ENCODE measurements around the gene RHOA. TPM values are rescaled to one million over a fixed set of nuclear protein-coding genes. Genes with fewer than 3 reads are reported as not detected.

RHOA gene
- total and polyA plus RNA-seq, 2 of the 13 experiments (the other 11 are each of a cell fraction or from before 2014, with no cell fraction given) = 131 to 177 TPM

GRCh38 chr3:49411968-49412631 lies at the start of gene RHOA, which contains the start of gene TCTA (continued):
- TF ChIP-seq SNAPC4 (CRISPR knock-in tag; IDR thresholded peaks at IDR 0.05) (peak; percentile 92), ZNF800 (CRISPR knock-in tag; IDR thresholded peaks at IDR 0.05) (no peak), ZNF275 (CRISPR knock-in tag; IDR thresholded peaks at IDR 0.05; ENCODE audit: borderline replicate concordance) (no peak; the same call in 1 of the 2 replicates), SAP130 (CRISPR knock-in tag; IDR thresholded peaks at IDR 0.05; ENCODE audit: low read depth) (peak; percentile 97), ZNF782 (CRISPR knock-in tag; IDR thresholded peaks at IDR 0.05; ENCODE audit: borderline replicate concordance) (peak; percentile 69; the same call in 1 of the 2 replicates), FOXA3 (CRISPR knock-in tag; IDR thresholded peaks at IDR 0.05) (peak; percentile 48; the same call in 1 of the 2 replicates), HNF4A (CRISPR knock-in tag; IDR thresholded peaks at IDR 0.05) (no peak; the same call in 1 of the 2 replicates), FUBP1 (CRISPR knock-in tag; IDR thresholded peaks at IDR 0.05; ENCODE audit: borderline replicate concordance) (no peak), STAT5B (CRISPR knock-in tag; IDR thresholded peaks at IDR 0.05) (peak; percentile 67; the same call in 1 of the 2 replicates), ZBTB7A (CRISPR knock-in tag; IDR thresholded peaks at IDR 0.05) (no peak), ZBTB1 (CRISPR knock-in tag; IDR thresholded peaks at IDR 0.05; ENCODE audit: borderline replicate concordance) (no peak), NFIB (CRISPR knock-in tag; IDR thresholded peaks at IDR 0.05; ENCODE audit: borderline replicate concordance) (no peak), KDM4B (CRISPR knock-in tag; IDR thresholded peaks at IDR 0.05) (peak; percentile 39; the same call in 1 of the 2 replicates), ZNF775 (CRISPR knock-in tag; IDR thresholded peaks at IDR 0.05; ENCODE audit: borderline replicate concordance) (no peak), FIP1L1 (IDR thresholded peaks at IDR 0.05; ENCODE audit: borderline replicate concordance, insufficient read depth, low read depth, low read length) (no peak), ZNF260 (CRISPR knock-in tag; IDR thresholded peaks at IDR 0.05; ENCODE audit: borderline replicate concordance, low read depth) (no peak), NR0B2 (CRISPR knock-in tag; IDR thresholded peaks at IDR 0.05) (peak; percentile 84), SP4 (CRISPR knock-in tag; IDR thresholded peaks at IDR 0.05) (0 out of 2 replicates have a peak, but pooled peaks have one; percentile 16)
